Epithelial cell of proximal tubule (primary cell): ENCODE data around the gene SPDEF. TPM values are rescaled to one million over a fixed set of nuclear protein-coding genes. Genes with fewer than 3 reads are reported as not detected.

ENCODE experiments used
- DNase-seq: peaks from one replicate; pipeline ENCODE4 v3.0.0-alpha.2; 2011; ENCODE audit warnings: low read depth
- H3K4me3 ChIP-seq: 2 replicates; pipeline ENCODE4 v1.5.1; 2011; ENCODE audit warnings: low read depth, mild to moderate bottlenecking, low read length
- CTCF ChIP-seq: conservative IDR thresholded peaks from 2 replicates; pipeline ENCODE4 v1.5.1; 2012; ENCODE audit warnings: low read depth, mild to moderate bottlenecking, low read length
- total RNA-seq: library from RNA; depleted of rRNA; stranded (reverse); fragments of >200 nt; gene quantifications from 2 replicates; pipeline ENCODE4 v1.2.3, GENCODE V29; 2015

SPDEF gene
- 0.07 TPM in 1 of 2 replicates, not detected in the other for total RNA-seq

- no peak for DNase-seq
- H3K4me3 ChIP-seq: no peak within 1 kb of the TSS
These were observed at the start of gene SPDEF for GRCh38 chr6:34556031-34556471. Gene SPDEF (minus strand): TSS chr6:34556329. CDS start chr6:34544455, 11,874 bp downstream.

GRCh38 chr6:34603707-34604106 lies 47.6 kb upstream of the SPDEF start:
- TF ChIP-seq CTCF: no peak
- DNase-seq: no peak
- H3K4me3 ChIP-seq: no peak overlapping the region

More at GRCh38 chr6:34556031-34556471, at the start of gene SPDEF:
- TF ChIP-seq CTCF: no peak

- TF ChIP-seq CTCF: no peak
- DNase-seq: peak; percentile 12
- H3K4me3 ChIP-seq: no peak overlapping the region
These were observed 46.4 kb upstream of the SPDEF start for GRCh38 chr6:34602318-34603111.

GRCh38 chr6:34601706-34602105 lies 45.6 kb upstream of the SPDEF start:
- no peak overlapping the region for H3K4me3 ChIP-seq
- DNase-seq: no peak
- TF ChIP-seq CTCF: no peak

- DNase-seq: no peak
- no peak overlapping the region for H3K4me3 ChIP-seq
- TF ChIP-seq CTCF: no peak
These were observed 44.7 kb upstream of the SPDEF start for GRCh38 chr6:34600796-34601195.

GRCh38 chr6:34600101-34600500 lies 44.0 kb upstream of the SPDEF start:
- no peak overlapping the region for H3K4me3 ChIP-seq
- no peak for TF ChIP-seq CTCF

GRCh38 chr6:34598712-34599111 lies 42.6 kb upstream of the SPDEF start:
- no peak for DNase-seq
- TF ChIP-seq CTCF: no peak
- H3K4me3 ChIP-seq: no peak overlapping the region

More at GRCh38 chr6:34600101-34600500, 44.0 kb upstream of the SPDEF start:
- no peak for DNase-seq
